GM21528 (cell line): ENCODE data around the gene TXNL4A.
"Not testable (repeated sequence)": the region's sequence is repeated elsewhere in the genome, so short reads cannot be mapped to it uniquely, and the experiment has no call there.

ENCODE experiments used
- ATAC-seq: cut with Tn5 transposase; IDR thresholded peaks from one replicate; pipeline ENCODE4 v1.9.1; 2021; ENCODE audit warnings: mild to moderate bottlenecking, moderate library complexity; ENCODE audit not compliant: unreplicated experiment, low FRiP score

TXNL4A gene

DNA sequence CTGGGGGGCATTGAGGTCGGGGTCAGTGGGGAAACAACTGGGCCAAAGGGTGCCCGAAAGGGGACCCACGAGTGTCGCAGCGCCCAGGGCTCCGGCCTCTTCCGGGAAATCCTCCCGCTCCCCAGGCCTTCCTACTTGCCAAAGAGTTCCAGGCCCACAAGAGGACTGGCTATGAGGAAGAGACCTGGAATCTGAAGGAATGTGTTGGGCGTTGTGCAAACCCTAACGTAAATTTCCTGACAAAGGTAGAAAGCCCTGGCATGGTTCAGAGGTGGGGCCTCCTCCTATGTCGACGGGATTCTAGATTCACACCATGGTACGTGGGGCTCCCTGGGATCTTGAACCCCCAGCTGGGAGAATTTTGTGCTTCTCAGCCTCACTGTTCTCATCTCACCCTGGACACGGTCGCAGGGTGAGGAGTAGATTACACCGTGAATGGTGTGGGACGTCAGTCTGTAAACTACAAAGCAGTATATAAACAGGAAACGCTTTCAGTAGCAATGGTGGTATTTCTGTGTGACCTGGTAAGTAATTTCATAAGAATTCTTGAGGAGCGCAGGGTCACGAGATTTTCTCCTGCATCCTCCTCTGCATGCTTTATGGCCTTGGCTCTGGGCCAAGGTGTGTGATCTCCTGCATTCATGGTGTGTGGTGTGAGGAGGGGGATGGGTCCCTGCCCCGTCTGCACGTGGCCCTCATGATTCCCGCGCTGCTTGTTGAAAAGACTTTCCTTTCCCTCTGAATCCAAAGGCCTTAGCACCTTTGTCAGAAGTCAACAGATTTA is 23.1 kb downstream of the TXNL4A start:
- ATAC-seq, result no peak

DNA sequence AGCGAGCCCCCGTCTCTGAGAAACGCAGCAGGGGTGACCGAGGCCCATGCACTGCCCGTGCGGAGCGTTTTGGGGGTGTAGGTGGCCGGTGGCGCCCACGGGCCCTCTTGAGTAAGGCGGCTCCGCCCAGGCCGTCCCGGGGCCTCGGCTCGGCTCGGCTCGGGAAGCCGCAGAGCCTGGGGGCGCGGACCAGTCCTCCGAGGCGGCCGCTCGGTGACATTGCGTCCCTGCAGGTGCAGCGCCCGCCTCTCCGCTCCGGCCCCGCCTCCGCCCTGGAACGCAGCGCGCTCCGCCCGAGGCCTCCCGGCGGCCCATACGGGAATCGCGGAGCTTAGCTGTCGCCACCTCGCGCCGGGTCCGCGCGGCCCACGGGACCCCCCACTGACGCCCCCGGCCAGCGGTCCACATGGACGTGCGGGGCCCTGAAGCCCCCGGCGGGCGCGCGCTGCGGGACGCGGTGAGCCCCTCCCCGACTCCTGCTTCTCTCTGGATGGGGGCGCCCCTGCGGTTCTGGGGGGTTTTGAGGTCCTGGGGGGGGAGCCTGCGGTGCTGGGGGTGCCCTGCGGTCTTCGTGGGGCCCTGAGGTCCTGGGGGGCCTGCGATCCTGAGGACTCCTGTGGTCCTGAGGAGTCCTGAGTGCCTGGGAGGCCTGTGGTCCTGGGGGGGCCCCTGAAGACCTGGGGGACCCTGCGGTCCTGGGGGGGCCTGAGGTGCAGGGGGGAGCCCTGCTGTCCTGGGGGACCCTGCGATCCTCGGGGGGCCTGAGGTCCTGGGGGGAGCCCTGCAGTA is 23.8 kb downstream of the TXNL4A start, which contains the start of gene HSBP1L1:
TSS of gene HSBP1L1 (plus strand) at position 314 of the 789 bp plus-strand sequence. CDS start at position 407, 93 bp downstream.
- ATAC-seq, result peak; percentile 82

DNA sequence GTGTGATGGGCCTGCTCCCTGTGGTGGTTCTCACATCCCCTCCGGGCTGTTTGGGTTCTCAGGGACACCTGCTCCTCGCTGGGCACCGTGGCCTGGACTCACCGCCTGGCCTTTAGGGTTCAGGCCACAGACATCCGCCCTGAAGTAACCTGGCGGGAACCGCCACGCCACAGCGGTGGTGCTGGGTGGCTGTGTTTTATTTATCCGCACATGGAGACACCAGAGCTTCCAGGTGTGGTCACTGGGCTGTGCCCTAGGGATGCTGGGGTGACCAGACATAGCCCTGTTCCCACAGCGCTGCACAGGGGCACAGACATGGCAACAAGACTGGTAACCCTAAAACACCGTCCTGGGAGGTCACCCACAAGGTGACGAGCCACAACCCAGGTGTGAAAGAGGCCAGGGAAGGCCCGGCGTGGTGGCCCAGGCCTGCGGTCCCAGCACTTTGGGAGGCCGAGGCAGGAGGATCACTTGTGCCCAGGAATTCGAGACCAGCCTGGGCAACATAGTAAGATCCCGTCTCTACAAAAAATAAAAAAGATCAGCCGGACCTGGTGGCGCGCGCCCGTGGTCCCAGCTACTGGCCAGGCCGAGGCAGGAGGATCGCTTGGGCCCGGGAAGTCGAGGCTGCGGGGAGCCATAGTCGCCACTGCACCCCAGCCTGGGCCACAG is 24.6 kb downstream of the TXNL4A start:
- no peak for ATAC-seq

- ATAC-seq, result no peak
Measured at GRCh38 chr18:79962835-79963657, 25.3 kb downstream of the TXNL4A start.

DNA sequence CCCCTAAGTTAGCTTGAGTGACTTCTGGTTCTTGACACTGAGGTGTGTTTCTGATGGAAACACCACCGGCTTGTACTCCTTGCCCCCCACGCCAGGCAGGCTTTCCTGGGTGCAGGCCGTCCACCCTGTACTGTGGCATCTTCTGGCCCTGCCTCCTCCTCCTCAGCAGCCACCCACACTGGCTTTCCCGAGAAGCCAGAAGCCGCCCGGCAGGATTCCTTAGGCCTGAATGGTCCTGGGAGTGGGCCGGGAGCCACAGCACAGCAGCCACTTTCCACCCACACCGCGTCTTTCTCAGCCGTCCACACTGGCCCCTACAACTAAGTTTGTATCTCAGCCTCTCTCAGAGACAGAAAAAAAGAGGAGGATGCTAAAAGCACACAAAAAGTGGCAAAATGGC is 26.1 kb downstream of the TXNL4A start:
- no peak for ATAC-seq

DNA sequence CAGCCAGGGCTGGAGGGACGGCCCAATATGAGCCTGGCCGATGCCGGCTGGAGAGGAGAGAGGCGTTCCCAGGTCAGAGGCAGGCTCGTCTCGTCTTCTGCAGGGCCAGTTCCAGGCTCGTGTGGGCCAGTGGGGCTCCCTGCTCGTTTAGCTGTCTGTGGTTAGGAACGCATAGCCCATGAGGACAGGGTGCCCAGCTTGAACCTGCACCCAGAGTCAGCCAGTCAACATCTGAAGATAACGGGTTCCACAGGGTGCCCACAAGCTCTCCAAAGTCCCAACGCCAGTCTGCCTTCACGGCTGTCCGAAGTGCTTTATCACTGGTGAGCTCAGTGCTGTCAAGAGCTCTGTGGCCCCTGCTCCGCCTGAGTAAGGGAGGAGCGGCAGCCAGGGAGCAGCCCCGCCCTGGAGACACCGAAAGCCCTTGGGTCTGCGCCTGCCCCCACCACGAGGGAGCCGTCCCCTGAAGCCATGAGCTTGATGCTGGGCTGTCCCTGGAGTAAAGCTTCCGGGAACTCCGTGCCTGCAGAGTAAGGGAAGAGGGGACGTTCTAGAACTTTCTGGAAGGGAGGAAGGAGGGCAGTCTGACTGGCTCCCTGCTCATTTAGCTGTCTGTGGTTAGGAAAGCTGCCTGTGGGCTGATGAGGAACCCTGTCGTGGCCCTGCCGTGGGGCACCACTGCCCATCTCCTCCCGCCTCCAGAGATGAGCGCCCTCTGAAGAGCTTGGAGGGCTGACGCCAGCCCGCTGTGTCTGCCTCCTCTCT is 26.7 kb downstream of the TXNL4A start:
- no peak for ATAC-seq

DNA sequence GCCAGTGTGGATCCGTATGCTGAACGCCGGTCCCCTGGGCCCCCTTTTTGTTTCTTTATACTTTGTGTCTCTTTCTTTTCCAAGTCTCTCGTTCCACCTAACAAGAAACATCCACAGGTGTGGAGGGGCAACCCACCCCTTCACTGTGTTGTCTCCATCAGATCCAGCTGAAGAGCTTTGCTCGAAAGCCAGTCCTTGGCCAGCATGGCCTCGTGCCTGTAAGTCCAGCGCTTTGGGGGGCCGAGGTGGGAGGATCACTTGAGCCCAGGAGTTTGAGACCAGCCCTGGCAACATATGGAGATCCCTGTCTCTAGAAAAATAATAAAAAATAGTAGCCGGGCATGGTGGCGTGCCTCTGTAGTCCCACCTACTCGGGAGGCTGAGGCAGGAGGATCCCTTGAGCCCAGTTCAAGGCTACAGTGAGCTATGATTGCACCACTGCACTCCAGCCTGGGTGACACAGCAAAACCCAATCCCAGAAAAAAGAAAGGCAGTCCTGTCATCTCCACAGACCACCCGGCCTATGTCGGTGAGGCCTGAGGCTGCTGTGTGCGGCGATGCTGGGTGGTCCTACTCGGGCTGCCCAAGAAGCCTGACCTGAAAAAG is 27.3 kb downstream of the TXNL4A start:
- ATAC-seq, result no peak

GRCh38 chr18:79960161-79960801 is 28.1 kb downstream of the TXNL4A start:
- ATAC-seq, result not testable (repeated sequence)

- ATAC-seq, result no peak
Measured at GRCh38 chr18:79958981-79959380, 29.4 kb downstream of the TXNL4A start.

GRCh38 chr18:79956276-79956675 is 32.1 kb downstream of the TXNL4A start:
- ATAC-seq, result no peak

DNA sequence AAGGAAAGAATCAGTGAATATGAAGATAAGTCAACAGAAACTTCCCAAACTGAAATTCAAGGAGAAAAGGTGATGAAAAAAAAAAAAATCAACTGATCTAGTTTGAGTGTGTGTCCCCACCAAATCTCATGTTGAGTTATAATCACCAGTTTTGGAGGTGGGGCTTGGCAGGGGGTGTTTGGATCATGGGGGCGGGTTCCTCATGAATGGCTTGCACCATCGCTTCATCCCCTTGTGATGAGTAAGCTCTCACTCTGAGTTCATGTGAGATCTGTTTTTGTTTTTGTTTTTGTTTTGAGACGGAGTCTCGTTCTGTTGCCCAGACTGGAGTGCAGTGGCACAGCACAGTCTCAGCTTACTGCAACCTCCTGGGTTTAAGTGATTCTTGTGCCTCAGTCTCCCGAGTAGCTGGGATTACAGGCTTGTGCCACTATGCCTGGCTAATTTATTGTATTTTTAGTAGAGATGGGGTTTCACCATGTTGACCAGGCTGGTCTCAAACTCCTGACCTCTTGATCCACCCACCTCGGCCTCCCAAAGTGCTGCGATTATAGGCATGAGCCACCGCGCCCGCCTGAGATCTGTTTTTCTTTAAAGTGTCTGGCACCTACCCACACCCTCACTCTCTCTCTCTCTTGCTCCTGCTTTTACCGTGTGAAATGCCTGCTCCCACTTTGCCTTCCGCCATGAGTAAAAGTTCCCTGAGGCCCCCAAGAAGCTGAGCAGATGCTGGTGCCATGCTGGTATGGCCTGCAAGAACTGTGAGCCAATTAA is 32.9 kb downstream of the TXNL4A start:
- ATAC-seq, result no peak

GRCh38 chr18:79954791-79955190 is 33.6 kb downstream of the TXNL4A start:
- no peak for ATAC-seq

DNA sequence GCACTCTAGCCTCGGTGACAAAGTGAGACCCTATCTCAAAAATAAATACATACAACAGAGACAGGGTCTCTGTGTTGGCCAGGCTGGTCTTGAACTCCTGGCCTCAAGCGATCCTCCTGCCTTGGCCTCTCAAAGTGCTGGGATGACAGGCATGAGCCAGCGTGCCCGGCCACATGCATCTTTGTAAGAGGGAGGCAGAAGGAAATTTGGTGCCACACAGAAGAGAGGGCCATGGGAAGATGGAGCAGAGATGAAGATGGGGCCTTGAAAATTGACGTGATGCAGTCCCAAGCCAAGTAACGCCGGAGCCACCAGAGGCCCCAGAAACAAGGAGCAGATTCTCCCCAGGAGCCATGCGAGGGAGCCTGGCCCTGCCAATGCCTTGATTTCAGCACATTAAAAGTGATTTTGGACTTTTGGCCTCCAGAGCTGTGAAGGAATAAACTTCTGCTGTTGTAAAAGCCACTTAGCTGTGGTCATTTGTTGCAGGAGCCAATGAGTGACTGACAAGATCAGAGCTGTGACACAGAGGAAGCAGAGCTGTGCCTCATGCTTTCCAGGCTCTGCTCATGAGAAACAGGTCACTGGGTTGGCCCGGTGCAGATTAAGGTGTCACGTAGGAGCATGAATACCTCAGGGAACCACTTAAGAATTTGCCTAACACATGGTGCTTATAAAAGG is 34.3 kb downstream of the TXNL4A start:
- no peak for ATAC-seq

DNA sequence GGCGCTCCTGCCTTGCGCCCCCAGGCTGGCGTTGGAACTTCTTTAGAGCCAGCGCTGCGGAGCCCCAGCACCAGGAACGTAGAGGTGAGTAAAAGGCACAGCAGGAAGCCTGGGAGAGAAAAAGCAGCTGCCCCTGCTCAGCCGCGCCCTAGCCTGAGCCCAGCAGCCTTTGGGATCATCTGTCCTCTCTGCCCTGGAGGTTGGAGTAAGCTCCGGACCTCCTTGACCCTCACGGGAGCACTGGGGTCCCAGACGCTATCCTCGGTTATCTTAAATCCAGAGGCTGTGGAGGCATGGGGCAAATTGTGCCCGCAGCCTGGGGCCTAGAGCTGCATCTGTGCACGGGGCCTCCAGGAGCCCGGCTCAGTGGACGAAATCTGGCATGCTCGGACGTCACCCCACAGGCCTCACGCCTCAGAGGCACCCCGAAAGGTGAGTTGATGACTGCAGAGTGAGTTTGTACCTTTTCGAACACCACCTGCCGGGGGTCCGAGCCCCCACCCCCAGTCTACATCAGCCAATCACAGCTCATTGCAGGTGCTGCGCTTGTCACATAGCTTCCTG is 35.3 kb downstream of the TXNL4A start:
- no peak for ATAC-seq

DNA sequence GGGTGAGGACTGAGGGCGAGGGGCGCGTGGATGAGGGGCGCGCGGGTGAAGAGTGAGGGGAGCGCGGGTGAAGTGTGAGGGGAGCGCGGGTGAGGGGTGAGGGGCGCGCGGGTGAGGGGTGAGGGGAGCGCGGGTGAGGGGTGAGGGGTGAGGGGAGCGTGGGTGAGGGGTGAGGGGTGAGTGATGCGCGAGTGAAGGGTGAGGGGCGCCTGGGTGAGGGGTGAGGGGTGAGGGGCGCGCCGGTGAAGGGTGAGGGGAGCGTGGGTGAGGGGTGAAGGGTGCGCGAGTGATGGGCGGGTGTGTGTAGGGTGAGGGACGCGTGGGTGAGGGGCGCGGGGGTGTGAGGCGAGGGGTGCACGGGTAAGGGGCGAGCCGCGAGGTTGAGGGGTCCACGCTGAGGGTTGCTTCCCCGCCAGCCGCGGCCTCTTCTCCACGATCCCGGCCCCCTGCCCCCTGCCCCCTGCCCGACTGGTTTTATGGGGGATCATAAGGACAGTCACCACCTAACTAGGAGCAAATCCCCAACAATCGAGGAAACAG is 35.8 kb downstream of the TXNL4A start:
- no peak for ATAC-seq

GRCh38 chr18:79951545-79952455 is 36.6 kb downstream of the TXNL4A start, which contains the start of gene SLC66A2:
Gene SLC66A2, minus strand, starts transcription at chr18:79951653. Its CDS starts 727 bp downstream, at chr18:79950926.
- peak; percentile 74 for ATAC-seq
